Heart left ventricle (tissue), 16 donors: ENCODE measurements around the gene ZDHHC24. TPM values are rescaled to one million over a fixed set of nuclear protein-coding genes. Genes with fewer than 3 reads are reported as not detected.

Source experiments
- ATAC-seq, 4 donors: fragments of 200-7000 bp; cut with Tn5 transposase; one replicate each; pipeline ENCODE4 v1.9.1; 2020 to 2022; ENCODE audit warnings: moderate library complexity in 4 of 4, mild to moderate bottlenecking in 3 of 4, moderate number of reproducible peaks in 1 of 4
- DNase-seq, 5 donors: peaks; one replicate each; pipeline ENCODE4 v3.0.0-alpha.2; 2020
- H3K27ac ChIP-seq, 12 donors: fragments of 200-600 bp; sonication (generic) in 4 of 12; one replicate each; pipeline versions ENCODE4 v1.5.0 to v1.8.0; 2016 to 2022; ENCODE audit warnings: mild to moderate bottlenecking in 2 of 12
- H3K27me3 ChIP-seq, 9 donors: fragments of 200-600 bp; sonication (generic) in 2 of 9; one replicate each; pipeline versions ENCODE4 v1.5.1 to v1.8.0; 2016 to 2022; ENCODE audit warnings: mild to moderate bottlenecking in 3 of 9
- H3K36me3 ChIP-seq, 9 donors: fragments of 200-600 bp; sonication (generic) in 2 of 9; one replicate each; pipeline versions ENCODE4 v1.5.0 to v1.8.0; 2018 to 2022; ENCODE audit warnings: mild to moderate bottlenecking in 2 of 9
- H3K4me1 ChIP-seq, 12 donors: fragments of 200-600 bp; sonication (generic) in 4 of 12; one replicate each; pipeline versions ENCODE4 v1.5.0 to v1.8.0; 2016 to 2022; ENCODE audit warnings: mild to moderate bottlenecking in 3 of 12
- H3K4me3 ChIP-seq, 12 donors: fragments of 200-600 bp; sonication (generic) in 4 of 12; one replicate each; pipeline versions ENCODE4 v1.5.0 to v1.8.0; 2017 to 2022; ENCODE audit warnings: mild to moderate bottlenecking in 9 of 12, moderate library complexity in 4 of 12
- H3K9me3 ChIP-seq, 12 donors: fragments of 200-600 bp; sonication (generic) in 4 of 12; one replicate each; pipeline versions ENCODE4 v1.5.0 to v1.8.0; 2016 to 2022; ENCODE audit warnings: mild to moderate bottlenecking in 1 of 12
- POLR2A ChIP-seq, 2 donors: fragments of 450-650 bp; IDR thresholded peaks; one replicate each; pipeline ENCODE4 v1.6.1; 2017; ENCODE audit warnings: antibody characterized with exemption in 2 of 2, mild to moderate bottlenecking in 2 of 2, moderate library complexity in 2 of 2
- WGBS, 4 donors: extraction: QIAGEN DNeasy Blood & Tissue Kit in 2 of 4; methylation state at CpG; one replicate each; pipeline versions ENCODE4 v1.1.5 to v1.1.7; 2013 to 2018; 5-methylcytosine and 5-hydroxymethylcytosine counted together
- intact Hi-C, 10 donors: fragments of 100-400 bp; cut with DNase I; formaldehyde crosslinking; loops; one replicate each; pipeline versions ENCODE4 v1.11.1 to v1.14.2; 2022
- polyA plus RNA-seq, 2 donors: library from polyadenylated mRNA; stranded (reverse); fragments of 200-250 nt; gene quantifications; one replicate each; pipeline ENCODE4 v1.2.3, GENCODE V29; 2013
- total RNA-seq, 9 donors: library from RNA; depleted of rRNA in 2 of 9; stranded (reverse); fragments of >200 nt in 2 of 9; fragmentation: NEBNext Ultra II Directional in 3 of 9; extraction: Animal tissue kit (Norgen Biotek cat#: 25700) in 3 of 9; gene quantifications; one replicate each; pipeline versions ENCODE4 v1.1.0 to v1.2.4, GENCODE V29; 2016 to 2023
- TF ChIP-seq, protein P1 (sequence below), 12 donors: fragments of 200-600 bp; sonication (generic) in 4 of 12; IDR thresholded peaks; one replicate each; pipeline versions ENCODE4 v1.5.0 to v1.8.0; 2018 to 2022; ENCODE audit warnings: antibody characterized with exemption in 12 of 12, mild to moderate bottlenecking in 5 of 12
- donor health status: ischemic (EF 13 %, LVEDD 7.1; RV severe dilation, severe dysfunction).
- donor health status: healthy with polysubstance abuse.
- donor health status: DM: no; HTN: yes; CAD: no.
- donor health status: DM: no; HTN: no; CAD: no.
- donor health status: ischemic (EF 25% LVEDD 6.9; RV normal size, moderate dysfunction).
- donor health status: ischemic (EF 25% LVEDD 5.7; RV mildly dilated, moderate dysfunction).
- donor health status: healthy.
- donor health status: DM: yes; HTN: yes; CAD: no.
- donor health status: ischemic (EF 35%, LVEDD 5.7; RV mildly dilated, moderate dysfunction).
- donor health status: nonischemic (EF 11% LVEDD 7.7; RV severe dilation, severe dysfunction).
- donor health status: DM: yes; HTN: yes; CAD: no.
- donor health status: PGD.
- donor health status: ischemic (EF 29% LVEDD 5.4; RV normal size, mild dysfunction).
- donor health status: nonischemic (EF 23%, LVEDD 6.1; RV moderate dilation, normal function).

The ZDHHC24 gene
- total and polyA plus RNA-seq, 11 donors: 5.1 to 13.2 (median 6.7) TPM

DNA sequence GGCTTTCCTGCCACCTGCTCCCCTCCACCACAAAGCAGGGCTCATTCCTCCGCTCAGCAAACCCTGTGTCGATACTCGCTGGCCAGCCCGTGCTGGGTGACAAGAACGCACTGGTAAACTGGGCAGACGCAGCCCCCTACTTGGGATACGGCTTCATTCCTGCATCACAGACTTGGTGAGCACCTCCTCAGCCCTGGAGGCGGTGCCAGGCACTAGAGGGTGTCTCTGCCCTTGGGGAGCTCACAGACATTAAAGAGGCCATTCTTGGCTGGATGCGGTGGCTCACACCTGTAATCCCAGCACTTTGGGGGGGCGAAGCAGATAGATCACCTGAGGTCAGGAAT, 6.0 kb downstream of the ZDHHC24 start:
- ATAC-seq: no peak
- intact Hi-C loops: no loop called here
- no peak for DNase-seq
- no peak for TF ChIP-seq POLR2A (IDR thresholded peaks at IDR 0.05)
- TF ChIP-seq, protein P1, sequence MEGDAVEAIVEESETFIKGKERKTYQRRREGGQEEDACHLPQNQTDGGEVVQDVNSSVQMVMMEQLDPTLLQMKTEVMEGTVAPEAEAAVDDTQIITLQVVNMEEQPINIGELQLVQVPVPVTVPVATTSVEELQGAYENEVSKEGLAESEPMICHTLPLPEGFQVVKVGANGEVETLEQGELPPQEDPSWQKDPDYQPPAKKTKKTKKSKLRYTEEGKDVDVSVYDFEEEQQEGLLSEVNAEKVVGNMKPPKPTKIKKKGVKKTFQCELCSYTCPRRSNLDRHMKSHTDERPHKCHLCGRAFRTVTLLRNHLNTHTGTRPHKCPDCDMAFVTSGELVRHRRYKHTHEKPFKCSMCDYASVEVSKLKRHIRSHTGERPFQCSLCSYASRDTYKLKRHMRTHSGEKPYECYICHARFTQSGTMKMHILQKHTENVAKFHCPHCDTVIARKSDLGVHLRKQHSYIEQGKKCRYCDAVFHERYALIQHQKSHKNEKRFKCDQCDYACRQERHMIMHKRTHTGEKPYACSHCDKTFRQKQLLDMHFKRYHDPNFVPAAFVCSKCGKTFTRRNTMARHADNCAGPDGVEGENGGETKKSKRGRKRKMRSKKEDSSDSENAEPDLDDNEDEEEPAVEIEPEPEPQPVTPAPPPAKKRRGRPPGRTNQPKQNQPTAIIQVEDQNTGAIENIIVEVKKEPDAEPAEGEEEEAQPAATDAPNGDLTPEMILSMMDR (IDR thresholded peaks at IDR 0.05): no peak
- Histone ChIP-seq H3K27me3 (no peaks in the 10 kb centered on the region), H3K4me1 (peaks cover 0 to 26% (median 7%) of the 10 kb centered on the region in 12 donors), H3K9me3 (no peaks in the 10 kb centered on the region), H3K36me3 (peaks cover 0 to 64% (median 42%) of the 10 kb centered on the region in 9 donors), H3K4me3 (no peak overlapping the region), H3K27ac (no peak overlapping the region)
- 91 to 97% (median 95%) methylated on average over 10 of the region's 10 CpGs for WGBS, 4 donors

- Histone ChIP-seq H3K9me3 (no peaks in the 10 kb centered on the region), H3K4me1 (peaks cover 0 to 21% (median 6%) of the 10 kb centered on the region in 12 donors), H3K27me3 (no peaks in the 10 kb centered on the region), H3K36me3 (peaks cover 0 to 69% (median 46%) of the 10 kb centered on the region in 9 donors), H3K4me3 (no peak overlapping the region), H3K27ac (no peak overlapping the region)
- TF ChIP-seq, protein P1 (IDR thresholded peaks at IDR 0.05): no peak
- no peak for TF ChIP-seq POLR2A (IDR thresholded peaks at IDR 0.05)
- intact Hi-C loops: no loop called here
- 85 to 91% (median 87%) methylated on average over 12 to 16 of the region's 16 CpGs for WGBS, 4 donors
- DNase-seq: no peak
- ATAC-seq: peak in 2 of 4 donors; percentile 5 to 14
Measured at GRCh38 chr11:66539170-66539869, 6.5 kb downstream of the ZDHHC24 start.

- H3K27me3 ChIP-seq: no peaks in the 10 kb centered on the region
- ATAC-seq (no peak), DNase-seq (no peak)
- no peak overlapping the region for H3K27ac ChIP-seq
- no peak overlapping the region for H3K4me3 ChIP-seq
- peaks cover 0 to 68% (median 29%) of the 10 kb centered on the region in 9 donors for H3K36me3 ChIP-seq
- intact Hi-C loops: no loop called here
- TF ChIP-seq, protein P1 (IDR thresholded peaks at IDR 0.05): no peak
- no peaks in the 10 kb centered on the region for H3K4me1 ChIP-seq
- no peaks in the 10 kb centered on the region for H3K9me3 ChIP-seq
- 80 to 89% (median 82%) methylated on average over 6 of the region's 6 CpGs for WGBS, 4 donors
Measured at GRCh38 chr11:66532784-66533183, 13.1 kb downstream of the ZDHHC24 start.

DNA sequence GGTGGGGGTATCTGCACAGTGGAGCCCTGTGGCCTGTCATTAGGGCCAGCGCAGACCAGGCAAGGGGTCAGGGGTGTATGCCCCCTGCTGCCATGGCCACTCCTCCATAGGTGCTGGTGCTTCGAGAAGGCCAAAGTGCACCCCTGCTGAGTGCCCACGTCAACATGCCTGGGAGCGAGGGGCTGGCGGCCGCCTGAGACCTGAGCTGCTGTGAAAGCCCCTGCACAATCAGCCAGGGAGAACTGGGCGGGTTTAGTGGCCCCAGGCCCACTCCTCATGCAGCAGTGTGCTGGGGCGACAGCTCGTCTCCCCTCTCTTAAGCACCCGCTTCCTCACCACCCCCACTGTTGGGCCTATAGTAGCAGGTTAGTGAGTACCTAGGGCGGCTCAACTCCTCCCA, 14.0 kb downstream of the ZDHHC24 start:
- ATAC-seq: peak in 1 of 4 donors; percentile 27

More for the DNA sequence above, 14.0 kb downstream of the ZDHHC24 start:
- H3K4me3 ChIP-seq: no peak overlapping the region
- DNase-seq: no peak
- H3K27ac ChIP-seq: no peak overlapping the region
- H3K27me3 ChIP-seq: no peaks in the 10 kb centered on the region
- H3K9me3 ChIP-seq: no peaks in the 10 kb centered on the region
- WGBS, 4 donors: 91 to 97% (median 94%) methylated on average over 5 to 11 of the region's 11 CpGs
- no peak for TF ChIP-seq POLR2A (IDR thresholded peaks at IDR 0.05)
- TF ChIP-seq, protein P1 (IDR thresholded peaks at IDR 0.05): no peak
- peaks cover 0 to 75% (median 31%) of the 10 kb centered on the region in 9 donors for H3K36me3 ChIP-seq
- H3K4me1 ChIP-seq: no peaks in the 10 kb centered on the region
- intact Hi-C loops: no loop called here
